ENCODE results near the gene MIAT.

DNA sequence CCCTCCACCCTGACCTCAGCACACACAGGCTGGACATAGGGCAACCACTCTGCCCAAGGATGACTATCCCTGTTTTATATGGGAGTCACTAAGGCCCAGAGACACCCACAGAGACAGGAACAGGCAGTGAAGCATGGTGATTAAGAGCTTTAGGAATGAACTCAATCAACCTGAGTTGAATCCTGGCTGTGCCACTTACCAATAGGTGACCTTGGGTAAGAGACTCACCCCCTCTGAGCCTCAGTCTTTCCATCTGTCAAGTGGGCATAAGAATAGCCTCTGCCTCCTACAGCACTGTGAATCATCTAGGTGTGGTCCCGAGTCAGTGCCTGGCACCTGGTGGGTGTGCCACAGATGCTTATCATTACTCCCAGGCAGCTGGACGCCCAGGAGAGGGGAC is 46.4 kb upstream of the MIAT start:
- no peak for TF ChIP-seq NANOG (IDR thresholded peaks at IDR 0.05; ENCODE audit: insufficient read depth, low read depth, low read length, poor library complexity, severe bottlenecking)
- TF ChIP-seq SIN3A (conservative IDR thresholded peaks at IDR 0.05 in 1 of 2, IDR thresholded peaks at IDR 0.05 in 1 of 2; ENCODE audit: low read depth in 1 of 2, low read length in 2 of 2), result no peak
- no peak for TF ChIP-seq CTCF (IDR thresholded peaks at IDR 0.05; ENCODE audit: control extremely low read depth in 1 of 3, insufficient read depth in 1 of 3, low read depth in 1 of 3, low read length in 3 of 3)
- no peak for TF ChIP-seq POLR2A (IDR thresholded peaks at IDR 0.05; ENCODE audit: control extremely low read depth in 1 of 2, low read depth in 2 of 2, low read length in 2 of 2)

All from H1 (cell line).